SK-N-SH (cell line): ENCODE measurements around the gene ERC1. TPM values are rescaled to one million over a fixed set of nuclear protein-coding genes. Genes with fewer than 3 reads are reported as not detected.
A peak's percentile ranks its signal among the peaks of the same experiment; 100 is the strongest.

Experiments
- CTCF ChIA-PET: fragments of 300-600, 350-600 bp; formaldehyde crosslinking; extraction: SDS; loops from one replicate; lab custom pipeline; 2021; lab: Yijun Ruan, JAX
- POLR2A ChIA-PET: fragments of 350-600 bp; sonication (Branson Sonifier 250); formaldehyde crosslinking; extraction: SDS; loops from one replicate; lab custom pipeline; 2020; ENCODE audit warnings: antibody characterized with exemption, inconsistent platforms; lab: Yijun Ruan, JAX
- DNase-seq: peaks from one replicate; pipeline ENCODE4 v3.0.0; 2012
- H2AFZ ChIP-seq: fragments of 200-600 bp; sonication (generic); 2 replicates; pipeline ENCODE4 v1.8.1; 2016; ENCODE audit warnings: antibody characterized with exemption, mild to moderate bottlenecking, low read depth
- H3F3A ChIP-seq: fragments of 200-600 bp; sonication (generic); replicated peaks from 2 replicates; pipeline ENCODE3; 2016; ENCODE audit warnings: antibody characterized with exemption, mild to moderate bottlenecking; ENCODE audit not compliant: insufficient read depth
- H3K27ac ChIP-seq, 2 experiments: fragments of 200-500 bp in 1 of 2; fragments of 200-600 bp in 1 of 2; sonication (Bioruptor generic) in 1 of 2; sonication (generic), shearing (Covaris generic) in 1 of 2; 2 replicates each; pipeline versions ENCODE4 v1.5.1 to v1.6.1; 2014 to 2016; ENCODE audit warnings: low read depth in 2 of 2, inconsistent platforms in 1 of 2, low read length in 1 of 2, mild to moderate bottlenecking in 1 of 2, mixed read lengths in 1 of 2
- H3K27me3 ChIP-seq: fragments of 200-600 bp; sonication (generic), shearing (Covaris generic); 2 replicates; pipeline ENCODE4 v1.6.1; 2016; ENCODE audit warnings: mixed run types; ENCODE audit not compliant: insufficient read depth
- H3K36me3 ChIP-seq, 2 experiments: fragments of 200-500 bp in 1 of 2; fragments of 200-600 bp in 1 of 2; sonication (Bioruptor generic) in 1 of 2; sonication (generic) in 1 of 2; replicated peaks in 1 of 2; 2 replicates each; pipeline versions ENCODE3 to v1.5.1; 2014 to 2016; ENCODE audit warnings: low read length in 1 of 2, mild to moderate bottlenecking in 1 of 2; ENCODE audit not compliant: insufficient read depth in 2 of 2, control insufficient read depth in 1 of 2
- H3K4me1 ChIP-seq, 2 experiments: fragments of 200-500 bp in 1 of 2; fragments of 200-600 bp in 1 of 2; sonication (Bioruptor generic) in 1 of 2; sonication (generic), shearing (Covaris generic) in 1 of 2; 2 replicates each; pipeline versions ENCODE4 v1.5.1 to v1.6.1; 2014 to 2016; ENCODE audit warnings: low read depth in 1 of 2, low read length in 1 of 2, mixed run types in 1 of 2; ENCODE audit not compliant: insufficient read depth in 2 of 2, control insufficient read depth in 1 of 2
- H3K4me2 ChIP-seq: fragments of 200-600 bp; sonication (generic), shearing (Covaris generic); 2 replicates; pipeline ENCODE4 v1.6.1; 2017; ENCODE audit warnings: mixed run types
- H3K4me3 ChIP-seq, 2 experiments: fragments of 200-500 bp in 1 of 2; fragments of 200-600 bp in 1 of 2; sonication (Bioruptor generic) in 1 of 2; sonication (generic), shearing (Covaris generic) in 1 of 2; 2 replicates each; pipeline versions ENCODE4 v1.5.1 to v1.8.1; 2014 to 2016; ENCODE audit warnings: low read depth in 2 of 2, inconsistent platforms in 1 of 2, low read length in 1 of 2, mild to moderate bottlenecking in 1 of 2, mixed read lengths in 1 of 2, moderate library complexity in 1 of 2
- H3K79me2 ChIP-seq: fragments of 200-600 bp; sonication (generic); 2 replicates; pipeline ENCODE4 v1.8.1; 2017; ENCODE audit warnings: mild to moderate bottlenecking; ENCODE audit not compliant: insufficient read depth
- H3K9ac ChIP-seq: fragments of 200-600 bp; sonication (generic); 2 replicates; pipeline ENCODE4 v1.6.1; 2017; ENCODE audit warnings: mixed run types
- H3K9me2 ChIP-seq: fragments of 200-600 bp; sonication (generic); 2 replicates; pipeline ENCODE4 v1.6.1; 2017; ENCODE audit warnings: mixed run types
- H3K9me3 ChIP-seq: fragments of 200-600 bp; sonication (generic); 2 replicates; pipeline ENCODE4 v1.6.1; 2017; ENCODE audit warnings: mixed run types, mild to moderate bottlenecking, moderate library complexity
- H4K20me1 ChIP-seq: fragments of 200-600 bp; sonication (generic); 2 replicates; pipeline ENCODE4 v1.6.1; 2017; ENCODE audit warnings: mild to moderate bottlenecking, mixed run types; ENCODE audit not compliant: insufficient read depth
- ELF1 ChIP-seq: IDR thresholded peaks from 2 replicates; pipeline ENCODE4 v1.4.0; 2012
- EP300 ChIP-seq, 2 experiments: IDR thresholded peaks; 2 replicates each; pipeline versions ENCODE4 v1.4.0 to v1.6.1; 2012; ENCODE audit warnings: borderline replicate concordance in 1 of 2, low read depth in 1 of 2, low read length in 1 of 2
- FOSL2 ChIP-seq: IDR thresholded peaks from 2 replicates; pipeline ENCODE4 v1.4.0; 2012; ENCODE audit warnings: low read depth, mild to moderate bottlenecking, moderate library complexity, borderline replicate concordance
- FOXJ3 ChIP-seq: sonication (generic); formaldehyde crosslinking; IDR thresholded peaks from 2 replicates; pipeline ENCODE4 v1.5.1; 2020; ENCODE audit warnings: mild to moderate bottlenecking, missing genetic modification reagents
- FOXM1 ChIP-seq: IDR thresholded peaks from 2 replicates; pipeline ENCODE4 v1.4.0; 2012; ENCODE audit warnings: low read depth, mild to moderate bottlenecking
- GABPA ChIP-seq: IDR thresholded peaks from 2 replicates; pipeline ENCODE4 v1.4.0; 2012; ENCODE audit warnings: low read depth, mild to moderate bottlenecking
- GATA2 ChIP-seq: sonication (generic); formaldehyde crosslinking; IDR thresholded peaks from 2 replicates; pipeline ENCODE4 v1.5.0; 2020; ENCODE audit warnings: mild to moderate bottlenecking, missing genetic modification reagents
- IRF3 ChIP-seq: fragments of 150-350 bp; IDR thresholded peaks from 2 replicates; pipeline ENCODE4 v1.6.1; 2016; ENCODE audit warnings: mild to moderate bottlenecking, low read depth, low read length
- JUND ChIP-seq: IDR thresholded peaks from 2 replicates; pipeline ENCODE4 v1.4.0; 2012
- MAX ChIP-seq: IDR thresholded peaks from 2 replicates; pipeline ENCODE4 v1.4.0; 2012; ENCODE audit warnings: low read depth
- MEF2A ChIP-seq: IDR thresholded peaks from 2 replicates; pipeline ENCODE4 v1.4.0; 2012; ENCODE audit warnings: low read depth, borderline replicate concordance
- MXI1 ChIP-seq: IDR thresholded peaks from 2 replicates; pipeline ENCODE4 v1.6.1; 2012; ENCODE audit warnings: mild to moderate bottlenecking, low read depth, low read length, improper control_type of control experiment
- NFIC ChIP-seq: IDR thresholded peaks from 2 replicates; pipeline ENCODE4 v1.4.0; 2012; ENCODE audit warnings: borderline replicate concordance
- POLR2AphosphoS5 ChIP-seq: IDR thresholded peaks from 2 replicates; pipeline ENCODE4 v1.6.1; 2012; ENCODE audit warnings: low read depth, low read length
- RCOR1 ChIP-seq: fragments of 150-350 bp; IDR thresholded peaks from 2 replicates; pipeline ENCODE4 v1.6.1; 2017; ENCODE audit warnings: antibody characterized with exemption, low read length
- RXRA ChIP-seq: IDR thresholded peaks from 2 replicates; pipeline ENCODE4 v1.4.0; 2012; ENCODE audit warnings: low read depth, mild to moderate bottlenecking, borderline replicate concordance
- SIN3A ChIP-seq: IDR thresholded peaks from 2 replicates; pipeline ENCODE4 v1.6.1; 2012; ENCODE audit warnings: low read depth, mild to moderate bottlenecking, low read length, moderate library complexity, borderline replicate concordance
- TAF1 ChIP-seq: IDR thresholded peaks from 2 replicates; pipeline ENCODE4 v1.6.1; 2012; ENCODE audit warnings: low read depth, mild to moderate bottlenecking, low read length, moderate library complexity, borderline replicate concordance
- TCF12 ChIP-seq: IDR thresholded peaks from 2 replicates; pipeline ENCODE4 v1.4.0; 2012
- TEAD4 ChIP-seq: IDR thresholded peaks from 2 replicates; pipeline ENCODE4 v1.4.0; 2012; ENCODE audit warnings: mild to moderate bottlenecking, borderline replicate concordance; ENCODE audit not compliant: insufficient read depth
- YY1 ChIP-seq: IDR thresholded peaks from 2 replicates; pipeline ENCODE4 v1.4.0; 2012; ENCODE audit warnings: low read depth, mild to moderate bottlenecking
- WGBS: methylation state at CpG from one replicate; pipeline ENCODE4 v1.1.6; 2017; ENCODE audit warnings: low lambda C conversion rate; 5-methylcytosine and 5-hydroxymethylcytosine counted together
- polyA plus RNA-seq, 3 experiments: library from polyadenylated mRNA; depleted of rRNA; stranded (reverse); fragments of >200 nt; gene quantifications; 2 replicates each; pipeline ENCODE4 v1.2.3, GENCODE V29; 2012
- TF ChIP-seq, protein P1 (sequence below): IDR thresholded peaks from 2 replicates; pipeline ENCODE4 v1.4.0; 2012; ENCODE audit warnings: low read depth, borderline replicate concordance
- TF ChIP-seq, protein P2 (sequence below): IDR thresholded peaks from 2 replicates; pipeline ENCODE4; 2012

ERC1 gene
- polyA plus RNA-seq, 1 of the 3 experiments (the other 2 are of a cell fraction), result 7.5 TPM

GRCh38 chr12:1217191-1217949, 226.3 kb downstream of the ERC1 start:
- peak overlapping the region in 1 of 2 experiments; percentile 12; a peak in 1 of 4 replicates for H3K4me3 ChIP-seq
- H3K9me3 ChIP-seq, result no peaks in the 10 kb centered on the region
- peak overlapping the region; percentile 47; the same call in 1 of the 2 replicates for H3K9ac ChIP-seq

More at GRCh38 chr12:1217191-1217949, 226.3 kb downstream of the ERC1 start:
- TF ChIP-seq, protein P1, sequence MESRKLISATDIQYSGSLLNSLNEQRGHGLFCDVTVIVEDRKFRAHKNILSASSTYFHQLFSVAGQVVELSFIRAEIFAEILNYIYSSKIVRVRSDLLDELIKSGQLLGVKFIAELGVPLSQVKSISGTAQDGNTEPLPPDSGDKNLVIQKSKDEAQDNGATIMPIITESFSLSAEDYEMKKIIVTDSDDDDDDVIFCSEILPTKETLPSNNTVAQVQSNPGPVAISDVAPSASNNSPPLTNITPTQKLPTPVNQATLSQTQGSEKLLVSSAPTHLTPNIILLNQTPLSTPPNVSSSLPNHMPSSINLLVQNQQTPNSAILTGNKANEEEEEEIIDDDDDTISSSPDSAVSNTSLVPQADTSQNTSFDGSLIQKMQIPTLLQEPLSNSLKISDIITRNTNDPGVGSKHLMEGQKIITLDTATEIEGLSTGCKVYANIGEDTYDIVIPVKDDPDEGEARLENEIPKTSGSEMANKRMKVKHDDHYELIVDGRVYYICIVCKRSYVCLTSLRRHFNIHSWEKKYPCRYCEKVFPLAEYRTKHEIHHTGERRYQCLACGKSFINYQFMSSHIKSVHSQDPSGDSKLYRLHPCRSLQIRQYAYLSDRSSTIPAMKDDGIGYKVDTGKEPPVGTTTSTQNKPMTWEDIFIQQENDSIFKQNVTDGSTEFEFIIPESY, result peak; percentile 89
- TF ChIP-seq TAF1, result 0 out of 2 replicates have a peak, but pooled peaks have one; percentile 15
- no peak for TF ChIP-seq MXI1
- peak; percentile 91 for TF ChIP-seq RXRA
- 0 out of 2 replicates have a peak, but pooled peaks have one; percentile 19 for TF ChIP-seq ELF1
- TF ChIP-seq IRF3, result no peak
- TF ChIP-seq TEAD4, result peak; percentile 99
- TF ChIP-seq NFIC, result peak; percentile 98
- TF ChIP-seq FOXM1, result peak; percentile 98
- peak; percentile 59 for TF ChIP-seq RCOR1
- peak; percentile 59; the same call in 1 of the 2 replicates for TF ChIP-seq GATA2 (CRISPR knock-in tag)
- TF ChIP-seq POLR2AphosphoS5, result peak; percentile 96
- peak; percentile 55; the same call in 1 of the 2 replicates for TF ChIP-seq MAX
- peak; percentile 84 for TF ChIP-seq FOSL2
- peak; percentile 99 for TF ChIP-seq TCF12
- no peak; the same call in 1 of the 2 replicates for TF ChIP-seq SIN3A
- TF ChIP-seq GABPA, result no peak
- peak; percentile 87 for TF ChIP-seq MEF2A
- peak; percentile 99 for TF ChIP-seq JUND
- TF ChIP-seq FOXJ3, result no peak
- TF ChIP-seq YY1, result peak; percentile 37; the same call in 1 of the 2 replicates
- peak; percentile 89 to 99 for TF ChIP-seq EP300 (IDR thresholded peaks at IDR 0.05; ENCODE audit: borderline replicate concordance in 1 of 2, low read depth in 1 of 2, low read length in 1 of 2)
- TF ChIP-seq, protein P2, sequence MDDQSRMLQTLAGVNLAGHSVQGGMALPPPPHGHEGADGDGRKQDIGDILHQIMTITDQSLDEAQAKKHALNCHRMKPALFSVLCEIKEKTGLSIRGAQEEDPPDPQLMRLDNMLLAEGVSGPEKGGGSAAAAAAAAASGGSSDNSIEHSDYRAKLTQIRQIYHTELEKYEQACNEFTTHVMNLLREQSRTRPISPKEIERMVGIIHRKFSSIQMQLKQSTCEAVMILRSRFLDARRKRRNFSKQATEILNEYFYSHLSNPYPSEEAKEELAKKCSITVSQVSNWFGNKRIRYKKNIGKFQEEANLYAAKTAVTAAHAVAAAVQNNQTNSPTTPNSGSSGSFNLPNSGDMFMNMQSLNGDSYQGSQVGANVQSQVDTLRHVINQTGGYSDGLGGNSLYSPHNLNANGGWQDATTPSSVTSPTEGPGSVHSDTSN, result peak; percentile 98
- ChIA-PET CTCF (interaction anchor here (1.0 to 1.1 kb wide), 2 partner anchors 99 to 366 kb away, joined by 3 to 5 read pairs; no protein-coding TSS in a partner anchor), POLR2A (no interaction called here)
- peak; percentile 6 for DNase-seq
- H3K9me2 ChIP-seq, result no peaks in the 10 kb centered on the region
- H3F3A ChIP-seq, result peaks cover 29% of the 10 kb centered on the region
- no peak overlapping the region for H2AFZ ChIP-seq
- WGBS, result 6% methylated on average over 6 of the region's 6 CpGs
- H3K27ac ChIP-seq, result peak overlapping the region; percentile 85 to 89
- peak overlapping the region; percentile 75 for H3K4me2 ChIP-seq
- H3K36me3 ChIP-seq, result no peaks in the 10 kb centered on the region
- H3K27me3 ChIP-seq, result no peaks in the 10 kb centered on the region
- peaks cover 30 to 39% of the 10 kb centered on the region in 2 experiments for H3K4me1 ChIP-seq
- peaks cover 11% of the 10 kb centered on the region; the same call in 1 of the 2 replicates for H3K79me2 ChIP-seq
- H4K20me1 ChIP-seq, result no peaks in the 10 kb centered on the region
